GM21528 (cell line): ENCODE results near the gene KDM5C.
"Not testable (repeated sequence)": the region's sequence is repeated elsewhere in the genome, so short reads cannot be mapped to it uniquely, and the experiment has no call there.

Experiments
- ATAC-seq: cut with Tn5 transposase; IDR thresholded peaks from one replicate; pipeline ENCODE4 v1.9.1; 2021; ENCODE audit warnings: mild to moderate bottlenecking, moderate library complexity; ENCODE audit not compliant: unreplicated experiment, low FRiP score

KDM5C gene

GRCh38 chrX:53196678-53197077 is 28.3 kb downstream of the KDM5C start:
- ATAC-seq = no peak

- ATAC-seq = no peak
These were observed 29.6 kb downstream of the KDM5C start for GRCh38 chrX:53195401-53195800.

GRCh38 chrX:53194308-53194707 is 30.7 kb downstream of the KDM5C start:
- ATAC-seq = no peak

GRCh38 chrX:53193093-53193492 is 31.9 kb downstream of the KDM5C start:
- no peak for ATAC-seq

- no peak for ATAC-seq
These were observed 34.5 kb downstream of the KDM5C start for GRCh38 chrX:53190363-53190960.

- no peak for ATAC-seq
These were observed 36.2 kb downstream of the KDM5C start for GRCh38 chrX:53188763-53189162.

GRCh38 chrX:53186351-53186750 is 38.7 kb downstream of the KDM5C start:
- ATAC-seq = no peak

- ATAC-seq = no peak
These were observed 40.2 kb downstream of the KDM5C start for GRCh38 chrX:53184836-53185235.

GRCh38 chrX:53171356-53171755 is 53.7 kb downstream of the KDM5C start:
- ATAC-seq = no peak

- no peak for ATAC-seq
These were observed 58.9 kb downstream of the KDM5C start for GRCh38 chrX:53166103-53166502.

GRCh38 chrX:53164566-53164965 is 60.4 kb downstream of the KDM5C start:
- ATAC-seq = not testable (repeated sequence)

- no peak for ATAC-seq
These were observed 61.6 kb downstream of the KDM5C start for GRCh38 chrX:53163436-53163835.

- ATAC-seq = no peak
These were observed 64.6 kb downstream of the KDM5C start for GRCh38 chrX:53160297-53160983.

GRCh38 chrX:53159184-53159583 is 65.8 kb downstream of the KDM5C start:
- ATAC-seq = no peak

- ATAC-seq = no peak
These were observed 68.8 kb downstream of the KDM5C start for GRCh38 chrX:53156207-53156596.

GRCh38 chrX:53155512-53156206 is 69.3 kb downstream of the KDM5C start:
- ATAC-seq = no peak

- no peak for ATAC-seq
These were observed 71.4 kb downstream of the KDM5C start for GRCh38 chrX:53153581-53153980.
